Duodenal mucosa (tissue), 2 donors: ENCODE results near the gene ANKS1B.

Experiments used
- H3K27ac ChIP-seq: one replicate; pipeline ENCODE4 v1.7.0; 2013; ENCODE audit warnings: low read depth, low read length
- H3K27me3 ChIP-seq, 2 donors: one replicate each; pipeline ENCODE4 v1.7.0; 2013; ENCODE audit warnings: low read length in 2 of 2, control low read depth in 1 of 2; ENCODE audit not compliant: insufficient read depth in 2 of 2, control insufficient read depth in 1 of 2
- H3K36me3 ChIP-seq, 2 donors: one replicate each; pipeline ENCODE4 v1.7.0; 2013; ENCODE audit warnings: low read length in 2 of 2, control low read depth in 1 of 2; ENCODE audit not compliant: insufficient read depth in 2 of 2, control insufficient read depth in 1 of 2
- H3K4me1 ChIP-seq, 2 donors: one replicate each; pipeline ENCODE4 v1.7.0; 2013; ENCODE audit warnings: low read length in 2 of 2, control low read depth in 1 of 2; ENCODE audit not compliant: insufficient read depth in 2 of 2, control insufficient read depth in 1 of 2
- H3K4me3 ChIP-seq, 2 donors: one replicate each; pipeline ENCODE4 v1.7.0; 2013; ENCODE audit warnings: low read length in 2 of 2, low read depth in 1 of 2
- H3K9ac ChIP-seq, 2 donors: one replicate each; pipeline ENCODE4 v1.7.0; 2013; ENCODE audit warnings: low read length in 2 of 2, low read depth in 1 of 2
- H3K9me3 ChIP-seq, 2 donors: one replicate each; pipeline ENCODE4 v1.7.0; 2013; ENCODE audit warnings: low read length in 2 of 2, control low read depth in 1 of 2; ENCODE audit not compliant: control insufficient read depth in 1 of 2

ANKS1B gene

GRCh38 chr12:99454539-99455172 is 530.1 kb downstream of the ANKS1B start:
- Histone ChIP-seq H3K9ac (no peak overlapping the region), H3K4me3 (no peak overlapping the region), H3K27ac (no peak overlapping the region), H3K9me3 (peaks cover 3% of the 10 kb centered on the region in 2 donors), H3K36me3 (no peaks in the 10 kb centered on the region), H3K27me3 (no peaks in the 10 kb centered on the region), H3K4me1 (no peaks in the 10 kb centered on the region)

GRCh38 chr12:99453836-99454538 is 530.7 kb downstream of the ANKS1B start:
- no peaks in the 10 kb centered on the region for H3K4me1 ChIP-seq
- H3K9ac ChIP-seq, result no peak overlapping the region
- no peaks in the 10 kb centered on the region for H3K27me3 ChIP-seq
- no peaks in the 10 kb centered on the region for H3K36me3 ChIP-seq
- H3K27ac ChIP-seq, result no peak overlapping the region
- H3K4me3 ChIP-seq, result no peak overlapping the region
- H3K9me3 ChIP-seq, result peaks cover 3% of the 10 kb centered on the region in 2 donors

GRCh38 chr12:99450036-99450630 is 534.6 kb downstream of the ANKS1B start:
- no peaks in the 10 kb centered on the region for H3K27me3 ChIP-seq
- no peak overlapping the region for H3K27ac ChIP-seq
- H3K36me3 ChIP-seq, result no peaks in the 10 kb centered on the region

GRCh38 chr12:99444859-99445316 is 539.8 kb downstream of the ANKS1B start:
- Histone ChIP-seq H3K9me3 (no peaks in the 10 kb centered on the region), H3K4me1 (no peaks in the 10 kb centered on the region), H3K27me3 (no peaks in the 10 kb centered on the region), H3K36me3 (no peaks in the 10 kb centered on the region), H3K27ac (no peak overlapping the region), H3K9ac (no peak overlapping the region), H3K4me3 (no peak overlapping the region)

More at GRCh38 chr12:99450036-99450630, 534.6 kb downstream of the ANKS1B start:
- no peak overlapping the region for H3K4me3 ChIP-seq
- no peaks in the 10 kb centered on the region for H3K4me1 ChIP-seq
- no peaks in the 10 kb centered on the region for H3K9me3 ChIP-seq
- H3K9ac ChIP-seq, result no peak overlapping the region

- no peak overlapping the region for H3K27ac ChIP-seq
- H3K27me3 ChIP-seq, result no peaks in the 10 kb centered on the region
- no peaks in the 10 kb centered on the region for H3K4me1 ChIP-seq
- no peak overlapping the region for H3K9ac ChIP-seq
- no peaks in the 10 kb centered on the region for H3K9me3 ChIP-seq
- H3K36me3 ChIP-seq, result no peaks in the 10 kb centered on the region
- no peak overlapping the region for H3K4me3 ChIP-seq
Observed at GRCh38 chr12:99442758-99443157, 542.0 kb downstream of the ANKS1B start.

GRCh38 chr12:99439399-99439798 is 545.3 kb downstream of the ANKS1B start:
- H3K36me3 ChIP-seq, result no peaks in the 10 kb centered on the region
- H3K9me3 ChIP-seq, result no peaks in the 10 kb centered on the region
- H3K27me3 ChIP-seq, result no peaks in the 10 kb centered on the region
- H3K27ac ChIP-seq, result no peak overlapping the region
- H3K4me3 ChIP-seq, result no peak overlapping the region
- H3K4me1 ChIP-seq, result no peaks in the 10 kb centered on the region
- H3K9ac ChIP-seq, result no peak overlapping the region

GRCh38 chr12:99436584-99436983 is 548.2 kb downstream of the ANKS1B start:
- Histone ChIP-seq H3K27me3 (no peaks in the 10 kb centered on the region), H3K4me1 (no peaks in the 10 kb centered on the region), H3K4me3 (no peak overlapping the region), H3K27ac (no peak overlapping the region), H3K36me3 (no peaks in the 10 kb centered on the region), H3K9me3 (no peaks in the 10 kb centered on the region), H3K9ac (no peak overlapping the region)

GRCh38 chr12:99435095-99435791 is 549.5 kb downstream of the ANKS1B start:
- Histone ChIP-seq H3K36me3 (no peaks in the 10 kb centered on the region), H3K4me3 (no peak overlapping the region), H3K27ac (no peak overlapping the region), H3K9ac (no peak overlapping the region), H3K4me1 (no peaks in the 10 kb centered on the region), H3K9me3 (no peaks in the 10 kb centered on the region), H3K27me3 (no peaks in the 10 kb centered on the region)

- Histone ChIP-seq H3K36me3 (no peaks in the 10 kb centered on the region), H3K4me3 (no peak overlapping the region), H3K9ac (no peak overlapping the region), H3K9me3 (no peaks in the 10 kb centered on the region), H3K27me3 (no peaks in the 10 kb centered on the region), H3K27ac (no peak overlapping the region), H3K4me1 (no peaks in the 10 kb centered on the region)
Observed at GRCh38 chr12:99433155-99433554, 551.6 kb downstream of the ANKS1B start.

- no peak overlapping the region for H3K4me3 ChIP-seq
- no peaks in the 10 kb centered on the region for H3K27me3 ChIP-seq
- H3K36me3 ChIP-seq, result no peaks in the 10 kb centered on the region
- no peak overlapping the region for H3K9ac ChIP-seq
- no peaks in the 10 kb centered on the region for H3K4me1 ChIP-seq
- H3K27ac ChIP-seq, result no peak overlapping the region
- H3K9me3 ChIP-seq, result no peaks in the 10 kb centered on the region
Observed at GRCh38 chr12:99431203-99431602, 553.5 kb downstream of the ANKS1B start.
